HG02759 (cell line): ENCODE data around the gene PXDN.
"Not testable (repeated sequence)": the region's sequence is repeated elsewhere in the genome, so short reads cannot be mapped to it uniquely, and the experiment has no call there.

Experiments
- ATAC-seq: cut with Tn5 transposase; IDR thresholded peaks from one replicate; pipeline ENCODE4 v1.9.1; 2021; ENCODE audit warnings: mild to moderate bottlenecking, moderate library complexity; ENCODE audit not compliant: unreplicated experiment

Gene PXDN

GRCh38 chr2:1688161-1688560 lies 56.2 kb downstream of the PXDN start:
- ATAC-seq: no peak

GRCh38 chr2:1687254-1687653 lies 57.1 kb downstream of the PXDN start:
- ATAC-seq: no peak

DNA sequence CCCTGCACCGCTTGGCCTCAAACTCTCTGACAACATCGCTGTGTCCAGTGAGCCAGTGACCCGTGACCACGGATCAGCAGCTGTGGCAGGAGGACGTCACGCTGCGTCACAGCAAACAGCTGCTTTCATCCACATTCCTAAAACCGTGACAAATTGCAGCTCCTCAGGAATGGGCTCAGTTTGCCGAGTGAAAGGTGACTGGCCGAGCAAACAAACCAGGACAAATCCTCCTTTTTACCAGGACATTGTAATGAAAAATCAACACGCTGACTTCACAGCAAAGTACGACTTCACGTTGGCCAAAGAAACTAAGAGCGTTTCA lies 57.6 kb downstream of the PXDN start:
- no peak for ATAC-seq

DNA sequence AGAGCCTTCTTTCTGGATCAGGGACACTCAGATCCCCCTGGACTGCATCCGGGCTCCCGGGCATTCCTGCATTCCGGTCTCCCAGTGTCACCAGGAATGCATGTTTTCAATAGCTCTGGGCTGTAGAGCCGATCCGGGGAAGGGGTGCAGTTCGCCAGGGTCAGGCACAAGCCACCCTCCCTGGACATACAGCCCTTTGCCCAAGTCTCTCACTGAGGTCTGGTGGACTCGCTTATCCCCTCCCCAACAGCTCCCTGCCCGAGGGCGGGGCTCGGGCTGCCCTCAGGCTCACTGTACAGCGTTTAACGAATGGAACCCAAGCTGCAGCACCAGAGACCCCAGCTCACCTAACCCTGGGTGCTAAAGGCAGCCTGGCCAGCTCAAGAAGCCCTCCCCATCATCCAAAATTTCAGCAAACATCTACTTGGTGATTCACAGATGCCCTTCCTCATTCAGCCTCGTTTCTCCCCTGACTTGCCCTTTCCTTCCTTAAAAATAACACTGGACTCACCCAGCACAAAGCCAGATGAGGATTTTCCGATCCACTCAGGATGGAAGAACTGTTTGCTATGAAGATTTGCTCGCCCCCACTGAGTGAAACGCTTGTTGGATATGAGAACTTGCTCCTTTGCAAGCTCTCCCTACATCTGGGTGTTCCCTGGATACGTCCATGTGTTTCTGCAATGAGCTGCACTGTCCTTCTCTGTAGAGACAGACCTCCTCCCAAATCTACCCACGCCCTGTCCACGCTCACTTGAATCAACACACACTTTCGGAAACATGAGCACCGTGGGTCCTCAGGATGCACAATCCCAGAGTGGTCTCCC lies 58.1 kb downstream of the PXDN start:
- no peak for ATAC-seq

DNA sequence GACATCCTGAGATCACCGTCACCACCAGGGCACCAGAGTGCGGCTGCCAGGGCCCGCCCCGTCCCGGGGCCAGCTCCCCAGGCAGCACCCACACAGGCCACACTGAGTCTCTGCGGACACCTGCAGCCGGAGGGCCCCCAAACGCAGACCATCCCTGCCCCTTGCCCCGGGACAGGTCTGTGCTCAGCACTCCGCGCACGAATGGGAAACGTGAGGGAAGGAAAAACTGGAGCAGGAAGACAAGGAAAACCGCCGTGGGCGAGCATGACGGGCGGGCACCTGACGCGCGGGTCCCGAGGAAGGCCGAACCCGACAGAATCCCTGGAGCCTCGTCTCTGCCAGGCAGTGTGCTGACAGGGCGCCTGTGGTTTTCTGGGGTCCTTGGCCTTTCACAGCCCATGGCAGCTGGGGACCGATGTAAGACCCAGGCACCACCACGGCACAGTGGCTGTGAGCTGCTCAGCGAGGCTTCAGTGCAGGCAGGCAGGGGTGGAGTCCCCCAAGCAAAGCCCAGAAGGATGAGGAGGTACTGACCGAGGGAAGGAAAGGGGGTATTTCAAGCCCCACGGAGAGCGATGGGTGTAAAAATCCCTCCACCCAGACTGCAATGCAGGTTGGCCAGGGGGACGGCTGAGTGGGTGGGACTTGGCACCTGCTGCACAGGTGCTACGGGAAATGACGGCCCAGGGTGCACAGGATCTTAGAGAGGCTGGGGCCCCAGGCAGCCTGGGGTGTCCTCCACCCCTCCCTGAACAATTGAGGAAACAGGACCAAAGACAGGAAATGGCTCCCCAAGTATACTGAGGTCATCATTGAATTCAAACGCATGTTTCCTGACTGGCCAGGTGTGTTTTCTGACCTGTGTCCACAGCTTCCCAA lies 59.0 kb downstream of the PXDN start:
- ATAC-seq: no peak

GRCh38 chr2:1683297-1683696 lies 61.0 kb downstream of the PXDN start:
- ATAC-seq: no peak

DNA sequence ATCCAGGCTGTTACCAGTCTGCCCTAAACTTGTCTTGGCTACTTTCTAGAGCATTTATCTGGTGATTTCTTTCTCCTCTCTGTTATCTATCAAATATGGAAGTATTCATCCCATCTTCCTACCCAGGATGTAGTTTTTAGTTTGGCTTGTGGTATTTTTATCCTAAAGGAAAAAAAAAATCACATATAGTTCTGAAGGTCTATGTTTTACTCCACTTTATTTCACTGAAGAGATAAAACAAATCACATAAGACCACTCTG lies 62.2 kb downstream of the PXDN start:
- no peak for ATAC-seq

GRCh38 chr2:1681323-1682180 lies 62.8 kb downstream of the PXDN start:
- no peak for ATAC-seq

- no peak for ATAC-seq
These were observed 63.3 kb downstream of the PXDN start for GRCh38 chr2:1681017-1681318.

DNA sequence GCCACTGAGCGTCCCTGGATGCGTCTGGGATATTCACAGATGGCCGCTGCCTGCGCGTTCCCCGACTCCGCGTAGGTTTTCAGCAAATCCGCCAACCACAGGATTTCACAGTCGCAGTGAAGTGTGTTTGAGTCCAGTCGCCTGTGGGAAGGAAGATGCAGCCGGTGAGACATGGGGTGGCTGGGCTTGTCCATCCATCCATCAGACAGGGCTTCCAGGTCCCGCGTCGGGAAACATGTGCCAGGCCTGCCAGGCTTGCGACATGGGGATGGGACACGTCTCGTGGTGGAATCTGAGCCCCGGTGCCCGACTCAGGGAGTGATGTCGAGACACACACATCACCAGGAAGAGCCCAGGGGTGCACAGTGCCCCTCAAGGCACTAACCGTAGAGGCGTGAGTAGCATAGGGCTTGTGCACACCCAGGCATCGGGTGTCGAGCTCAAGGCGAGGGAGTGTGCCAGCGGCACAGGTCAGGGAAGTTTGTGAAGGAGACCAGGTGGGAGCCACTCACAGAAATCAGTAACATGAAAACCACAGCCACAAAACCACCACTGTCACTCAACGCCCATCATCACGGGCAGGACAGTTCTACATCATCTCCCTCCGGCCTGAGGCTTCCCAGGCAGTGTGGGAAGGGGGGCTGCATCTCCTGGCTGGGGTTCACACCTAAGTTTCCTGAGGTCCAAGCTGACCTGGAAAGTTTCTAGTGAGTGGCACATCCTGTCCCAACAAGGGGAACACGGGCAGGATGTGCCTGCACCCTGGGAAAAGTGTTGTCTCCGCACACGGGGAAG lies 63.9 kb downstream of the PXDN start:
- no peak for ATAC-seq

DNA sequence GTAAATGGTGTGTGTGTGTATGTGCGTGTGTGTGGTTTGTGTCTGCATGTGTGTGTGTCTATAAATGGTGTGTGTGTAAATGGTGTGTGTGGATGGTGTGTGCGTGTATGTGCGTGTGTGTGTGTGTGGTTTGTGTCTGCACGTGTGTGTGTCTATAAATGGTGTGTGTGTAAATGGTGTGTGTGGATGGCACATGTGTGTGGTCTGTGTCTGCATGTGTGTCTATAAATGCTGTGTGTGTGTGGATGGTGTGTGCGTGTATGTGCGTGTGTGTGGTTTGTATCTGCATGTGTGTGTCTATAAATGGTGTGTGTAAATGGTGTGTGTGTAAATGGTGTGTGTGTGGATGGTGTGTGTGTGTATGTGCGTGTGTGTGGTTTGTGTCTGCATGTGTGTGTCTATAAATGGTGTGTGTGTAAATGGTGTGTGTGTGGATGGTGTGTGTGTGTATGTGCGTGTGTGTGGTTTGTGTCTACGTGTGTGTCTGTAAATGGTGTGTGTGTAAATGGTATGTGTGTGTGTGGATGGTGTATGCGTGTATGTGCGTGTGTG lies 64.8 kb downstream of the PXDN start:
- ATAC-seq: not testable (repeated sequence)

GRCh38 chr2:1679065-1679464 lies 65.2 kb downstream of the PXDN start:
- not testable (repeated sequence) for ATAC-seq

DNA sequence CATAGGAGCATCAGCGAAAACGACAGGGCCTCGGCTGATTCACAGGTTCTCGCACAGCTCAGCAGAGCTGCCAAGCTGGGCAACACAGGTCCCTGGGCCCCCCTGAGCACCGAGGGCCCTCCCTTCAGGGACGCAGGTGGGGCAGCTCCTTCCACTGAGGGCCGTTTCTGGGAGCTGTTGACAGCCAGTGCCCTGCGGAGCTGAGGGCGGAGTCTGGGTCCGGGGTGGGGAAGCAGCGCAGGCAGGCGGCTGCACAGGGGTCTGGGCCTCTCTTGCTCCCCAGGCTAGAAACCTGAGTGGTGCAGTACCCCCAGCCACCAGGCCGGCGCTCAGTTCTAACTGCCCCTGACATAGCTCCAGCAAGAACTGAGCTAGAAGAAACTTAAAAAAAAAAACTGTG lies 65.7 kb downstream of the PXDN start:
- no peak for ATAC-seq

GRCh38 chr2:1677821-1678165 lies 66.5 kb downstream of the PXDN start:
- no peak for ATAC-seq

DNA sequence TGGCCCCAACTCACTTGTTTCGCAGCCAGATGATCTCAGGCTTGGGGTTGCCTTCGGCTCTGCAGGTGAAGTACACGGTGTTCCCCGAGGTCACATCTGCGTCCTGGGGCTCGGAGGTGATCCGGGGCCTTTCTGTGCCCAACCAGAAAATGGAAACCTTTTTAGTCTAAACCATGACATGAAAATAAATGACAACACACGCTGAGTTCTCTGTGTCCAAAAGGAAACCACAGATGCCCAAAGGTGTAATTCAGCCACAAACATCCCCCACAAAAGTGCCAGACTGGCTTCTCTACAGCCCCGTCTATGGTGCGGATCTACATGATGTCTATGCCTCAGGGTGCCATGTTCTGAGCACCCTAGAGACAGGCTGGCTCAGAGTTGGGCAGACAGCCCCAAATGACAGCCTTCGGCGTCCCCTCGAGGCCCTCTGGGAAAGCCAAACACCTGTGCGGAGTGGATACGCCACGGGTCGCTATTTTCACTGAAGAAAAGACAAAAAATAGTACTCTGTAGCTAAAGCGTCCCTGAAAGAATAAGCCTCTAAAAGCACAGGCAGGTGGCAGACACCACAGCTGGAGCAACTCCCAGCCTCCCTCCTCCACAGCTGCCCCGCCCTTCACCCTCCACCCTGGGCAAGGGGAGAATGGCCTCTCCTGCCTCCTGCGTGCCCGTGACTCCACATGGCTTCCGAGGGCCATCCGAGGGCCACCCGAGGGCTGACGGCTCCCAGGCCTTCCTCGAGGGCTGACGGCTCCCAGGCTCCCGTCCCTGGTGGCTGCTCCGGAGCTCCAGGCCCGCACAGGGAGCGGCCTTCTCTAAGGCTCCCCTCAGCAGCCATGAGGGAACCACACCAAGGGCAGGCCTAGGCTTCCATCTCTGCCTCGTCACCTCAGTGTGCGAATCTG lies 67.1 kb downstream of the PXDN start:
- no peak for ATAC-seq

- no peak for ATAC-seq
These were observed 68.0 kb downstream of the PXDN start for GRCh38 chr2:1676091-1676912.

- no peak for ATAC-seq
These were observed 68.7 kb downstream of the PXDN start for GRCh38 chr2:1675633-1676032.

DNA sequence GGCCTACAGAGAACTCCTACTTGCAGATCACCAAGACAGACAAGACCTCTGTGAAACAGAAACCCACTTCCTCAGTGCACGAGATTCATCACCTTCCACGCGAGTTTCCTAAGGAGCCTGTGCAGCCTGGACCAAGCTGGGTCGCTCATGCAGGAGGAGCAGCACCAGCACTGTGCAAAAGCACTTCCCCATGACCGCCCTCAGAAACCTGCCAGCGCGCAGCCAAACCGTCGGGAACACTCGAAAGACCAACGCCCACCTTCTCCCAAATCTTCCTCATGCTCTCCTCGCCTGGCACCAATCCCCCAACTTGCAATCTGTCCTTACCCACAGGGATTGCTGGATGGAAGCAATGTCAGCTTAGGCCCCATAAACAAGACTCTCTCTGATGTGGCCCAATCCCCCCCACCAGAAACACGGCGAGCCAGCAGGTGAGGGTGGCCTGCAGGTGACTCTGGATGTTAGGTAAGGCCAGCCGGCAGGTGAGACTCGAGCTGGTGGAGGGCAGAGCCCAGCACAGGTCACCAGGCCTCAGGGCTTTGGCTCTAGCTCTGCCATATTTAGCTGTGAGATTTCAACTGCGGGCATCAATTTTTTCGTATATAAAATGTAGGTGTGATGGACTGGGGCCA lies 69.4 kb downstream of the PXDN start:
- ATAC-seq: no peak
